ENCODE data around the gene MAN1C1. TPM values are rescaled to one million over a fixed set of nuclear protein-coding genes. Genes with fewer than 3 reads are reported as not detected.

The MAN1C1 gene
- total RNA-seq, 4 donors from 2014 or later: 14.6 to 25.1 (median 17.5) TPM

DNA sequence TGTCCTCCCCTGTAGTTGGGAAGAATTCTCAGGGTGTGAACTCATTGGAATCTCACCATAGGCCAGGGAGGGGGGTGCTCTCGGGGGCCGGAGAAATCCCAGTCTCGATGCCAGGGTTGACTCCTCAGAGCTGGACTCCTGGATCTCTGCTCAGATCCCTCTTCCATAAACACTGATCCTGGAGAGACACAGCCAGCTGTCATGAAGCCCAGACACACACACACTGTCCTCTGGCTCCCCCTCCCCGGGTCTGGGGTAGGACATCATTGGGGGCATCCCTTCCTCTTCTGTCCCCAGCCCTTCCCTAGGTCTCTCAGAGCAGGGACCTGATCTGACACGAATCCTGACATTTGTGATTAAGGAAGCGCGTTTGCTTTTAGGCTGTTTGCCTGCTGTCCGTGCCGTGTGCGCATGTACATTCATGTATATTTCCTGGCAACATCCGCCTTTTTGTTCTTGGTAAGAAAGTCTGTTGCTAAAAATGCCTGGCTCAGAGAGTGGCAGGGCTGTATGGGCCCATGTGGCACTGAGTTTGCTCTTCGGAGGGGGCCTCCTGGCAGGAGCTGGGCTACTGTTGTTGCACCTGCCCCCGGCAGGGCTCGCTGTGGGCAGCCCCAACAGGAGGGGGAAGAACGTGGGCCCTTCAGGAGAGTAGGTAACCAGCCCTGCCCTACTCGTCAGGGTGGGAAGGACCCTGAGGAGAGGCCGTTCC is 138.0 kb downstream of the MAN1C1 start:
- Histone ChIP-seq H3K27ac (no peak overlapping the region), H3K4me1 (peaks cover 0 to 9% (median 0%) of the 10 kb centered on the region in 4 donors), H3K36me3 (peaks cover 0 to 47% (median 0%) of the 10 kb centered on the region in 3 donors), H3K4me3 (no peak overlapping the region), H3K9me3 (no peaks in the 10 kb centered on the region), H3K27me3 (no peaks in the 10 kb centered on the region)
- DNase-seq (ENCODE audit: low spot score in 2 of 2): no peak
- TF ChIP-seq, protein P1, sequence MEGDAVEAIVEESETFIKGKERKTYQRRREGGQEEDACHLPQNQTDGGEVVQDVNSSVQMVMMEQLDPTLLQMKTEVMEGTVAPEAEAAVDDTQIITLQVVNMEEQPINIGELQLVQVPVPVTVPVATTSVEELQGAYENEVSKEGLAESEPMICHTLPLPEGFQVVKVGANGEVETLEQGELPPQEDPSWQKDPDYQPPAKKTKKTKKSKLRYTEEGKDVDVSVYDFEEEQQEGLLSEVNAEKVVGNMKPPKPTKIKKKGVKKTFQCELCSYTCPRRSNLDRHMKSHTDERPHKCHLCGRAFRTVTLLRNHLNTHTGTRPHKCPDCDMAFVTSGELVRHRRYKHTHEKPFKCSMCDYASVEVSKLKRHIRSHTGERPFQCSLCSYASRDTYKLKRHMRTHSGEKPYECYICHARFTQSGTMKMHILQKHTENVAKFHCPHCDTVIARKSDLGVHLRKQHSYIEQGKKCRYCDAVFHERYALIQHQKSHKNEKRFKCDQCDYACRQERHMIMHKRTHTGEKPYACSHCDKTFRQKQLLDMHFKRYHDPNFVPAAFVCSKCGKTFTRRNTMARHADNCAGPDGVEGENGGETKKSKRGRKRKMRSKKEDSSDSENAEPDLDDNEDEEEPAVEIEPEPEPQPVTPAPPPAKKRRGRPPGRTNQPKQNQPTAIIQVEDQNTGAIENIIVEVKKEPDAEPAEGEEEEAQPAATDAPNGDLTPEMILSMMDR (IDR thresholded peaks at IDR 0.05): no peak
- TF ChIP-seq POLR2A (IDR thresholded peaks at IDR 0.05) (no peak), EP300 (IDR thresholded peaks at IDR 0.05) (no peak)
- WGBS, 2 donors: 61 to 65% methylated on average over 10 to 17 of the region's 17 CpGs

DNA sequence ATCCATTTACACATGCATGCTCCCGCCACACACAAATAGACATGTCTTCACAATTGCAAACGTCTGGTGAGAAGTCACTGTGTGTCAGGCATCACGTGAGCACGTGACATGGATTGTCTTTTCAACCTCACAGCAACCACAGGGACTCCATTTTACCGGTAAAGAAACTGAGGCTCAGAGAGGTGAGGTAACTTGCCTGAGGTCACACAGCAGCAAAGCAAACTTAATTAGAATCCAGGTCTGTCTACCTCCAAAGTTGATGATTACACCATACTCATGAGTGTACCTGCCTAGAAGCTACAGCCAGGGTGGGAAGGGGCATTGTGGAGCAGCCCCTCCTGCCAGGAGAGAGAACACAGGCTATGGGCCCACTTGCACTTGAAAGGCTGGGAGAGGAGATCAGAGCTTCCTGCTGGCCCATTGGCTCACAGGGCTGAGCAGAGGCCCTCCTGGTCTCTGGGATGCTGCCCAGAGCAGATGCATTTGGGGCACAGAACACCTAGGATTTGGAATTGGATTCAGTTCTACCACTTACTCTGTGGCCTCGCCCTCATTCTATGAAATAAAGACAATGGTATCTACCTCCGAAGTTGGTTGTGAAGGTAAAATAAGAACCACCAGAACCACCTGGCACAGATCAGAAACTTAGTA is 139.0 kb downstream of the MAN1C1 start:
- H3K27me3 ChIP-seq: no peaks in the 10 kb centered on the region
- WGBS, 2 donors: 89% methylated on average over 7 of the region's 7 CpGs
- TF ChIP-seq POLR2A (IDR thresholded peaks at IDR 0.05) (no peak), EP300 (IDR thresholded peaks at IDR 0.05) (no peak)
- TF ChIP-seq, protein P1 (IDR thresholded peaks at IDR 0.05): no peak
- H3K36me3 ChIP-seq: peaks cover 0 to 52% (median 0%) of the 10 kb centered on the region in 3 donors
- no peaks in the 10 kb centered on the region for H3K9me3 ChIP-seq
- H3K4me1 ChIP-seq: peaks cover 0 to 9% (median 0%) of the 10 kb centered on the region in 4 donors
- no peak overlapping the region for H3K4me3 ChIP-seq
- H3K27ac ChIP-seq: no peak overlapping the region
- DNase-seq (ENCODE audit: low spot score in 2 of 2): no peak

- no peak for TF ChIP-seq POLR2A (IDR thresholded peaks at IDR 0.05)
- TF ChIP-seq, protein P1 (IDR thresholded peaks at IDR 0.05): no peak
- no peak for TF ChIP-seq EP300 (IDR thresholded peaks at IDR 0.05)
- Histone ChIP-seq H3K27me3 (no peaks in the 10 kb centered on the region), H3K36me3 (peaks cover 0 to 49% (median 0%) of the 10 kb centered on the region in 3 donors), H3K4me1 (peaks cover 0 to 9% (median 0%) of the 10 kb centered on the region in 4 donors), H3K4me3 (no peak overlapping the region), H3K27ac (no peak overlapping the region), H3K9me3 (no peaks in the 10 kb centered on the region)
- 78 to 85% methylated on average over 3 of the region's 3 CpGs for WGBS, 2 donors
- DNase-seq (ENCODE audit: low spot score in 2 of 2): no peak
These were observed 139.6 kb downstream of the MAN1C1 start for GRCh38 chr1:25756215-25756614.

GRCh38 chr1:25757151-25757845 is 140.7 kb downstream of the MAN1C1 start:
- Histone ChIP-seq H3K36me3 (peaks cover 0 to 43% (median 0%) of the 10 kb centered on the region in 3 donors), H3K4me1 (peaks cover 0 to 9% (median 0%) of the 10 kb centered on the region in 4 donors), H3K27me3 (no peaks in the 10 kb centered on the region), H3K4me3 (no peak overlapping the region), H3K27ac (no peak overlapping the region), H3K9me3 (no peaks in the 10 kb centered on the region)
- TF ChIP-seq EP300 (IDR thresholded peaks at IDR 0.05) (no peak), POLR2A (IDR thresholded peaks at IDR 0.05) (no peak)
- TF ChIP-seq, protein P1 (IDR thresholded peaks at IDR 0.05): no peak
- DNase-seq (ENCODE audit: low spot score in 2 of 2): no peak
- 79 to 81% methylated on average over 9 to 12 of the region's 12 CpGs for WGBS, 2 donors
